ENCODE measurements around the gene DYNLL2. TPM values are rescaled to one million over a fixed set of nuclear protein-coding genes. Genes with fewer than 3 reads are reported as not detected.

Gene DYNLL2
- total and polyA plus RNA-seq, 9 of the 15 experiments (the other 6 are each of a cell fraction or from before 2014, with no cell fraction given) = 1.8 to 24.5 (median 13.0) TPM

DNA sequence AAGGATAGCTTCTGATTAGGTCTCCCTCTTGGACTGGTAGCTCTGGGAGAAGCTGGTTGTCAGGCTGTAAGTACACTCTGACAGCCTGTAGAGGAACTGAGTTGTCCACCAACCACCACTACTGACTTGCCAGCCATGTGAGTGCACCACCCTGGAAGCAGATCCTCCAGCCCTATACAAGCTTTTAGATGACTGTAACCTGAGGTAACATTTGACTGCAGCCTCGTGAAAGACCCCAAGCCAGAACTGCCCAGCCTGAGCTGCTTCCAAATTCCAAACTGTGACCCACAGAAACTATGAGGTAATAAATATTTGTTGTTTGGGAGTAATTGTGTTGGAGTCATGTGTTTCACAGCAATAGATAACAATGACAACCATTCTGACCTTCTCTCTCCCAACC lies 30.8 kb upstream of the DYNLL2 start (continued):
- TF ChIP-seq, protein P1, sequence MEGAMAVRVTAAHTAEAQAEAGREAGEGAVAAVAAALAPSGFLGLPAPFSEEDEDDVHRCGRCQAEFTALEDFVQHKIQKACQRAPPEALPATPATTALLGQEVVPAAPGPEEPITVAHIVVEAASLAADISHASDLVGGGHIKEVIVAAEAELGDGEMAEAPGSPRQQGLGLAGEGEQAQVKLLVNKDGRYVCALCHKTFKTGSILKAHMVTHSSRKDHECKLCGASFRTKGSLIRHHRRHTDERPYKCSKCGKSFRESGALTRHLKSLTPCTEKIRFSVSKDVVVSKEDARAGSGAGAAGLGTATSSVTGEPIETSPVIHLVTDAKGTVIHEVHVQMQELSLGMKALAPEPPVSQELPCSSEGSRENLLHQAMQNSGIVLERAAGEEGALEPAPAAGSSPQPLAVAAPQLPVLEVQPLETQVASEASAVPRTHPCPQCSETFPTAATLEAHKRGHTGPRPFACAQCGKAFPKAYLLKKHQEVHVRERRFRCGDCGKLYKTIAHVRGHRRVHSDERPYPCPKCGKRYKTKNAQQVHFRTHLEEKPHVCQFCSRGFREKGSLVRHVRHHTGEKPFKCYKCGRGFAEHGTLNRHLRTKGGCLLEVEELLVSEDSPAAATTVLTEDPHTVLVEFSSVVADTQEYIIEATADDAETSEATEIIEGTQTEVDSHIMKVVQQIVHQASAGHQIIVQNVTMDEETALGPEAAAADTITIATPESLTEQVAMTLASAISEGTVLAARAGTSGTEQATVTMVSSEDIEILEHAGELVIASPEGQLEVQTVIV (CRISPR knock-in tag; IDR thresholded peaks at IDR 0.05; ENCODE audit: borderline replicate concordance) = no peak
- no peak for TF ChIP-seq BRD4 (IDR thresholded peaks at IDR 0.05)
- TF ChIP-seq HINFP (tag; conservative IDR thresholded peaks at IDR 0.05; ENCODE audit: low read depth) = no peak
- no peak for TF ChIP-seq TRIM28 (IDR thresholded peaks at IDR 0.05)
- TF ChIP-seq FOXA3 (CRISPR knock-in tag; conservative IDR thresholded peaks at IDR 0.05 in 1 of 2, IDR thresholded peaks at IDR 0.05 in 1 of 2) = no peak

DNA sequence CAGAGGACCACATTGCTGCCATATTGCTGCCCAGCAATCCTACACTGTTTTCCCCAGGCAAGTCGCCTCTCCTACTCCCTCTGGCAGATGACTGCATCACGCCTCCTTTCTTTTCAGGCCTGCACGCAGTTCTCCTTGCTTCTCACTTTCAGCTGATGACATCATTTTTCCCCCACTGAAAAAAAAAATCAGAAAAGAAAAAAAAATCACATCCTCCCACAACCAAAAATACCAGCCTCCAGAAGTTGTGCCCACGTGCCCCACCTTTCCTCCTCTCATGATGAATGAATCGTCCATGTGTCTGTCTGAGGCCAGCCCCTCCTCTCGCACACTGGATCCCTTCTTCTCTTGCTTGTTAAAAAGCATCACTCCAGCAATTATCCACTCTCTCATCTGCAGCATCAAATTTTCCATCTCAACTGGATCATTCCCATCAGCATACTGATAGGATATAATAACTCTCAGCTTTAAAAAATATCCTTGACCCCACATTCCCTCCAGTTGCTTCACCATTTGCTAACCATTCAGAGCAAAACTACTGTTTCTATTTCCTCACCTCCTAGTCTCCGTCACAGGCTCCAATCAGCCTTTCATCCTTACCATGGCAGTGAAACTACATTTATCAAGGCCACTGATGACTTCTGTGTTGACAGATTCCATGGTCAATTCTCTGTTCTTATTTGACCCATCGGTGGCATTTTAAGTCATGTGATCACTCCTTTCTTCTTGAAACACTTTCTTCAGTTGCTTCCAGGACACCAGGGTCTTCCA lies 30.1 kb upstream of the DYNLL2 start:
- in situ Hi-C loops (cut with MboI) (no loop called here), intact Hi-C loops (cut with micrococcal nuclease) (no loop called here)
- H4K20me1 ChIP-seq (replicated peaks; ENCODE audit: control insufficient read depth, insufficient read depth, low read length) = no peaks in the 10 kb centered on the region
- ChIA-PET CTCF (ENCODE audit: low intra/inter-chr PET ratio) (no interaction called here), POLR2A (interaction anchor here (0.6 to 1.9 kb wide), 4 partner anchors 35 to 328 kb away, joined by 3 to 5 read pairs (median 3); partner anchors contain the start of gene SRSF1)
- 7% methylated on average over 8 of the region's 8 CpGs for WGBS (ENCODE audit: insufficient coverage, low coverage, missing lambda C conversion rate)
- no peak overlapping the region for H3K9ac ChIP-seq (ENCODE audit: insufficient read depth in 1 of 2, low read depth in 2 of 2, low read length in 2 of 2)
- no peak overlapping the region for H3K27ac ChIP-seq (ENCODE audit: extremely low read depth, low read depth, low read length)
- no peaks in the 10 kb centered on the region for H3K36me3 ChIP-seq (ENCODE audit: control insufficient read depth, insufficient read depth, low read length)
- no peaks in the 10 kb centered on the region for H3K79me2 ChIP-seq (ENCODE audit: control insufficient read depth, insufficient read depth, low read length)
- no peak overlapping the region for H3K4me3 ChIP-seq
- H3K4me1 ChIP-seq (replicated peaks in 1 of 2; ENCODE audit: control insufficient read depth in 2 of 2, insufficient read depth in 2 of 2, low read length in 2 of 2) = no peaks in the 10 kb centered on the region
- ATAC-seq (no peak), FAIRE-seq (no peak), DNase-seq (ENCODE audit: extremely low read depth in 1 of 4, low spot score in 3 of 4) (no peak)
- no peaks in the 10 kb centered on the region for H3K9me1 ChIP-seq (ENCODE audit: control insufficient read depth, insufficient read depth, low read length)
- H3K27me3 ChIP-seq (ENCODE audit: control insufficient read depth in 2 of 2, insufficient read depth in 2 of 2, low read length in 2 of 2) = peaks cover 12 to 16% of the 10 kb centered on the region in 2 experiments
- BruUV-seq (replicated peaks) = no TSS peak
- no peaks in the 10 kb centered on the region for H3K9me3 ChIP-seq (replicated peaks; ENCODE audit: control insufficient read depth, insufficient read depth, low read depth, low read length)
- H2AFZ ChIP-seq (ENCODE audit: low read depth, low read length) = no peak overlapping the region
- no peak overlapping the region for H3K4me2 ChIP-seq (ENCODE audit: insufficient read depth, low read length)
- TF ChIP-seq ARID1B (IDR thresholded peaks at IDR 0.05) (no peak), GTF2E2 (tag; IDR thresholded peaks at IDR 0.05) (no peak), ELK1 (CRISPR knock-in tag; IDR thresholded peaks at IDR 0.05) (no peak), TEAD4 (IDR thresholded peaks at IDR 0.05; ENCODE audit: low read length) (no peak), TEAD4 (CRISPR knock-in tag; IDR thresholded peaks at IDR 0.05; ENCODE audit: borderline replicate concordance) (no peak), ZNF384 (IDR thresholded peaks at IDR 0.05; ENCODE audit: low read depth, low read length) (peak; percentile 47; the same call in 1 of the 2 replicates), ATF7 (IDR thresholded peaks at IDR 0.05) (peak; percentile 51; the same call in 1 of the 2 replicates)
- TF ChIP-seq, protein P2, sequence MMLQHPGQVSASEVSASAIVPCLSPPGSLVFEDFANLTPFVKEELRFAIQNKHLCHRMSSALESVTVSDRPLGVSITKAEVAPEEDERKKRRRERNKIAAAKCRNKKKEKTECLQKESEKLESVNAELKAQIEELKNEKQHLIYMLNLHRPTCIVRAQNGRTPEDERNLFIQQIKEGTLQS (IDR thresholded peaks at IDR 0.05) = peak; percentile 68; the same call in 1 of the 2 replicates
- TF ChIP-seq, protein P2 (CRISPR knock-in tag; conservative IDR thresholded peaks at IDR 0.05) = no peak
